HG03095 (cell line): ENCODE data around the gene IFI30.
"Not testable (repeated sequence)": the region's sequence is repeated elsewhere in the genome, so short reads cannot be mapped to it uniquely, and the experiment has no call there.

Source experiments
- ATAC-seq: cut with Tn5 transposase; IDR thresholded peaks from one replicate; pipeline ENCODE4 v1.9.1; 2021; ENCODE audit warnings: moderate library complexity; ENCODE audit not compliant: unreplicated experiment

IFI30 gene

GRCh38 chr19:18152442-18152816 lies 21.2 kb upstream of the IFI30 start:
- peak; percentile 51 for ATAC-seq

DNA sequence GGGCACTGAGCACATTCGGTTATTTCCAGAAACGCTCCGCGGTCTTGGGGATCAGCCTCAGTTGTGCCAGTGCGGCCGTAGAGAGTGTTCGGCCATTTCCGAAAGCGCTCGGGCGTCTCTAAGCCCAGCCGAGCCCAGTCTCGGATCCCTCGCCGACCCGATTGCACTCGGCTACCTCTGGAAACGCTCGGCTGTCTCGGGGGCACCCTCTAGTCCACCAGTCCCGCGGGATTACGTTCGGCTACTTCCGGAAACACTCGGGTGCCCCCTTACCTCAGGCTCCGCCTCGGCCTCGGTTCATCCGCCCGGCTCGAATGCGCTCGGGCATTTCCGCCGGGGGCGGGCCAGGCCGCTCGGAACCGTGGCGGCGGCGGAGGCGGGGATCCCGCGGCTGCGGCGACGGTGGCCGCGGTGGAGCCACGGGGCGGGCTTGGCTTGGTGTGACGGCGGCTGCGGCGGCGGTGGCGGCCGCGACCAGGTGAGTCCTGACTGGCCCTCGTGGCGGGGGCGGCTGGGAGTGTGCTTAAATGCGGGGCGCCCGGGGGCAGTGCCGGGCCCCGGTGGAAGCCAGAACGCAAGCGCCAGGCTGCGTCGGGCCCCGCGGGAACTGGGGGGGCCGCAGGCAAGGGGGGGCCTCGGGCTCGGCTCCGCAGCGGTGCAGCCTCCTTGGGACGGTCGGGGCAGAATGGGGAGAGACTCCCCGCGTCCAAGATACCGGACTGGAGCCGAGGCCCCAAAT lies 20.6 kb upstream of the IFI30 start, which contains the start of gene PIK3R2:
TSS of gene PIK3R2 (plus strand) at position 347 of the 739 bp plus-strand sequence. CDS start 2,717 bp downstream, outside the sequence.
- ATAC-seq, result peak; percentile 60

GRCh38 chr19:18153556-18154134 lies 20.0 kb upstream of the IFI30 start:
- no peak for ATAC-seq

GRCh38 chr19:18155095-18156087 lies 18.2 kb upstream of the IFI30 start:
- ATAC-seq, result no peak

GRCh38 chr19:18156268-18156667 lies 17.3 kb upstream of the IFI30 start:
- ATAC-seq, result no peak

DNA sequence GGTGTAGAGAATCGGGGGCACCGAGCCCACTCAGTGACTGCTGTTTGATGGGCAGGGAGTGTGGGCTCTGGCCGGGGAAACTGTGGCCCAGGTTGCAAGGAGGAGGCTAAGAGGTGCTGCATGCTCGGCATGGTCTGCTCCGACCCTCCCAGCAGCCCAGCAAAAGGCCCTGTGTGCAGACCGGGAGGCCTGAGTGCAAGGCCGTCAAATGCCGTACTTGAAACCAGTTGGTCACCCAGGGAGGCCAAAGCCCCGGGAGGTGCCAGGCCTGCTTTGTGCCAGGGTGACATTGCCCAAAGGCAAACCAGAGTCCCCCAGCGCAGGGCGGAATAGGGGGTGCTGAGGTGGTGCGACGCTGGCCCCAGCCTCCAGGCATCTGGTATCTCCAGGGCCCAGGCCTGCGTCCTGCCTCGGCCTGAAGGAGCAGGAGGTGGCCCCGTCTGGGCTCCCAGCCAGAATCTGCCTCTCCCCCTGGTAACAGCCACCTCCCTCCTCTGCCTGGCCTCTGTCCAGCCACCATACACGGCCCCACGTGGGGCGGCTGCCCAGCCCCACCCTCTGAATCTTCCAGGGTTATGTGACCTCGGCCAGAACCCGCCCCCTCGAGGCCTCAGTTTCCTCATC lies 16.7 kb upstream of the IFI30 start:
- no peak for ATAC-seq

DNA sequence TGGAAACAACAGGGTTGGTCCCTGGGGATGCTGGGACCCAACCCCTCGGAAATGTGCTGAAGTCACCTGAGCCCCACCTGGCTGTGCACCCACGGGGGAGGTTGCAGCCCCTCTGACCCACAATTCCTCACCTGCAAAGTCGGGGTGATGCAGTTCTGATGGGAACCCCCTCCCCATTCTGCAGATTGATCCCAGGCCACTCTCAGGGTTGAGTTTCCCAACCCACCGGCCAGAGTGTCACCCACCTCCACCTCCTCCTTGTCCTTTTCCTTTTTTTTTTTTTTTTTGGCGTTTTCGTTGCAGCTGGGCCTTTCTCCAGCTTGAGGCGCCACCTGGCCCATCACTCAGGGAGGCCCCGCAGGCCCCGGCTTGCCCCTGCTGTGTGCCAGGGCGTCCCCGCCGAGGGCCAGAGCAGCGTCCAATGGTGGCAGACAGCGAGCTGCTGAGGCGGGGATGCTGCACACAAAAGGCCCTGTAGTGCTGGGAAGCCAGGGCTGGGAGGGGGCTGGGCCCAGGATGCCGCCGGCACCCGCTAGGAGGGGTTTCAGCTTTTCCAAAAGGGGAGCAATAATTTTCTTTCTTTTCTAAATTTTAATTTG lies 16.0 kb upstream of the IFI30 start:
- ATAC-seq, result no peak

GRCh38 chr19:18158467-18158866 lies 15.1 kb upstream of the IFI30 start:
- no peak for ATAC-seq

GRCh38 chr19:18159059-18159616 lies 14.5 kb upstream of the IFI30 start:
- not testable (repeated sequence) for ATAC-seq

GRCh38 chr19:18159810-18160209 lies 13.8 kb upstream of the IFI30 start:
- no peak for ATAC-seq

DNA sequence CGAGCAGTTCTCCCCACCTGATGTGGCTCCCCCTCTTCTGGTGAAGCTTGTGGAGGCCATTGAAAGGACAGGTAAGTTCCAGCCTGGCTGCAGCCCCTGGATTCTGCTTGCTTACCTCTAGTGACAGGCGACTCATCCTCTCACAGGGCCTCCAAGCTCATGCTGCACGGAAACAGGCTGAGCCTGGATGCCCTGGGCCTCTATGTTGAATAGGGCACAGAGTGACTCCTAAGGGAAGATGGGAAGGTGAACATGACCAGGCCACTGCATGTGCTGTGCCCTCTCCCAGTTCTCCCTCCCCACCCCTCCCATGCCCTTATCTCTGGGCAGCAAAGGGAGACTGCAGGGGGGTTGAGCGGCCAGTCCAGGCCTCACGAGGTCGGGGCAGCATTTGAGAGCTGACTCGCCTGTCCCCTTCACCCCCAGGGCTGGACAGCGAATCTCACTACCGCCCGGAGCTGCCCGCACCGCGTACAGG lies 13.1 kb upstream of the IFI30 start:
- no peak for ATAC-seq

GRCh38 chr19:18160971-18161635 lies 12.5 kb upstream of the IFI30 start:
- peak; percentile 47 for ATAC-seq

GRCh38 chr19:18161636-18162002 lies 12.0 kb upstream of the IFI30 start:
- no peak for ATAC-seq

DNA sequence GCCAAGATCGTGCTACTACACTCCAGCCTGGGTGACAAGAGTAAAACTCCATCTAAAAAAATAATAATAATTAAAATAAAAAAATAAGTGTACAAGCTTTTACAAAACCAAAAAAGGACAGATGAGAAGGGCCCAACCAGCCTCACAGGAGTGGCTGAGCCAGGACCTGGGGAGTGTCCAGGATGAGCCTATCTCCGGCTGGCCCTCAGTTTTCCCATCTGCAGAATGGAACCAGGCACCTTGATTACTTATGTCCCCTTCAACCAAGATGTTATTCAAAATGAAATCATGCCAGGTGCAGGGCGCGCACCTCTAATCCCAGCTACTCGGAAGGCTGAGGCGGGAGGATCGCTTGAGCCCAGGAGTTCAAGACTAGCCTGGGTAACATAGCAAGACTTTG lies 9.5 kb upstream of the IFI30 start:
- ATAC-seq, result no peak

DNA sequence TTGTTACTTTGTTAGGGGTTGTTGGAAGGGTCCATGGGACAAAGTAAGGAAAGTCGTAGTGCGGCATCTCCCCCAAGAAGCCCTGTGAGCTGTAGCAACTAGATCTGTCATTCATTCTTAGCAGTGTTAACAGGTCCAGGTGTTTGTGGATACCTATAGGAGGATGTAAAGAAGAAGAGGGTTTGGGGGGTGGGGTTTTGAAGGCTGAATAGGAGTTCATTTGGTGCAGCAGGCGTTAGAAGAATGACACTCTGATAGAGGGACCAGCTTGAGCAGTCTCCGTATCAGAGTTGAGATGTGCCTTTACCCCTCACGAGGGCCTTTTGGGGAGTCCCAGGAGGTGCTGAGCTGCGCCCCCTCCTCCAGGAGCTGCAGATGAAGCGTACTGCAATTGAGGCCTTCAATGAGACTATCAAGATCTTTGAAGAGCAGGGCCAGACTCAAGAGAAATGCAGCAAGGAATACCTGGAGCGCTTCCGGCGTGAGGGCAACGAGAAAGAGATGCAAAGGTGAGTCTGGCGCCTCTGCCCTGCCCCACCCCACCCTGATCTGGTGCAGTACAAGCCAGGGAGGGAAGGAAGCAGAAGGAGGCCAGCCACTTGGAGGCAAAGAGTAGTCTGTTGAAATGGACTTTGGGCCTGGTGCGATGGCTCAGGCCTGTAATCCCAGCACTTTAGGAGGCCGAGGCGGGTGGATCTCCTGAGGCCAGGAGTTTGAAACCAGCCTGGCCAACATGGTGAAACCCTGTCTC lies 7.6 kb upstream of the IFI30 start:
- no peak for ATAC-seq

DNA sequence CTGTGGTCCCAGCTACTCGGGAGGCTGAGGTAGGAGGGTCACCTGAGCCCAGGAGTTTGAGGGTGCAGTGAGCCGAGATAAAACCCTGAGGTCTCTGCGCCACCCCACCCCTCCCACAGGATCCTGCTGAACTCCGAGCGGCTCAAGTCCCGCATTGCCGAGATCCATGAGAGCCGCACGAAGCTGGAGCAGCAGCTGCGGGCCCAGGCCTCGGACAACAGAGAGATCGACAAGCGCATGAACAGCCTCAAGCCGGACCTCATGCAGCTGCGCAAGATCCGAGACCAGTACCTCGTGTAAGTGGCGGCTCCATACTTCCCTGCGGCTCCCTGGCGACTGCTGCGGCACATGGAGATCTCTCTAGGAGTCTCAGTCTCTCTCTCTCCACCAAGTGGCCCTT lies 6.6 kb upstream of the IFI30 start:
- ATAC-seq, result no peak

GRCh38 chr19:18167975-18168645 lies 5.5 kb upstream of the IFI30 start:
- no peak for ATAC-seq

- ATAC-seq, result no peak
These were observed 4.8 kb upstream of the IFI30 start for GRCh38 chr19:18168673-18169381.
